Stimulated activated CD4-positive, alpha-beta T cell treated with anti-CD3 and anti-CD28 coated beads, Interleukin-4, amount 100 ng/mL, for 4 hours (primary cell): Measurements from ENCODE around the gene FEN1.

ENCODE experiments used
- DNase-seq, 2 experiments: peaks; one replicate each; pipeline ENCODE4 v3.0.0-alpha.2; 2020

The FEN1 gene, protein sequence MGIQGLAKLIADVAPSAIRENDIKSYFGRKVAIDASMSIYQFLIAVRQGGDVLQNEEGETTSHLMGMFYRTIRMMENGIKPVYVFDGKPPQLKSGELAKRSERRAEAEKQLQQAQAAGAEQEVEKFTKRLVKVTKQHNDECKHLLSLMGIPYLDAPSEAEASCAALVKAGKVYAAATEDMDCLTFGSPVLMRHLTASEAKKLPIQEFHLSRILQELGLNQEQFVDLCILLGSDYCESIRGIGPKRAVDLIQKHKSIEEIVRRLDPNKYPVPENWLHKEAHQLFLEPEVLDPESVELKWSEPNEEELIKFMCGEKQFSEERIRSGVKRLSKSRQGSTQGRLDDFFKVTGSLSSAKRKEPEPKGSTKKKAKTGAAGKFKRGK

GRCh38 chr11:61792310-61793082 lies at the start of gene FEN1, which contains the start of gene TMEM258:
Gene FEN1, plus strand, starts transcription at chr11:61792911. Its CDS starts 2,451 bp downstream, at chr11:61795362.
Gene TMEM258, minus strand, starts transcription at chr11:61792599. Its CDS starts 41 bp downstream, at chr11:61792558.
- peak; percentile 80 to 82 for DNase-seq

- DNase-seq = no peak
Observed at GRCh38 chr11:61743486-61744095, 49.1 kb upstream of the FEN1 start.

DNA sequence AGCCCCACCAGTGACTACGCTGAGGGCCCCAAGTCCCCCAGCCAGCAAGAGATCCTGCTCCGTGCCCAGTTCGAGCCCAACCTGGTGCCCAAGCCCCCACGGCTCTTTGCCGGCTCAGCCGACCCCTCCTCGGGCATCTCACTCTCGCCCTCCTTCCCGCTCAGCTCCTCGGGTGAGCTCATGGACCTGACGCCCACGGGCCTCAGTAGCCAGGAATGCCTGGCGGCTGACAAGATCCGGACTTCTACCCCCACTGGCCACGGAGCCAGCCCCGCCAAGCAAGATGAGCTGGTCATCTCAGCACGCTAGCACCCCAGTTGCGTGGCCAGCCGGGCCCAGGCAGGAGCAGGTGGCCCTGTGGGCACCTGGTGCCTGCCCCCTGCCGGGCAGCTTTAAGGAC lies 48.5 kb upstream of the FEN1 start:
- DNase-seq = no peak

GRCh38 chr11:61744609-61745156 lies 48.0 kb upstream of the FEN1 start:
- DNase-seq = no peak

- DNase-seq = no peak
Observed at GRCh38 chr11:61745781-61746441, 46.8 kb upstream of the FEN1 start.

GRCh38 chr11:61746442-61747191 lies 46.1 kb upstream of the FEN1 start:
- DNase-seq = no peak

DNA sequence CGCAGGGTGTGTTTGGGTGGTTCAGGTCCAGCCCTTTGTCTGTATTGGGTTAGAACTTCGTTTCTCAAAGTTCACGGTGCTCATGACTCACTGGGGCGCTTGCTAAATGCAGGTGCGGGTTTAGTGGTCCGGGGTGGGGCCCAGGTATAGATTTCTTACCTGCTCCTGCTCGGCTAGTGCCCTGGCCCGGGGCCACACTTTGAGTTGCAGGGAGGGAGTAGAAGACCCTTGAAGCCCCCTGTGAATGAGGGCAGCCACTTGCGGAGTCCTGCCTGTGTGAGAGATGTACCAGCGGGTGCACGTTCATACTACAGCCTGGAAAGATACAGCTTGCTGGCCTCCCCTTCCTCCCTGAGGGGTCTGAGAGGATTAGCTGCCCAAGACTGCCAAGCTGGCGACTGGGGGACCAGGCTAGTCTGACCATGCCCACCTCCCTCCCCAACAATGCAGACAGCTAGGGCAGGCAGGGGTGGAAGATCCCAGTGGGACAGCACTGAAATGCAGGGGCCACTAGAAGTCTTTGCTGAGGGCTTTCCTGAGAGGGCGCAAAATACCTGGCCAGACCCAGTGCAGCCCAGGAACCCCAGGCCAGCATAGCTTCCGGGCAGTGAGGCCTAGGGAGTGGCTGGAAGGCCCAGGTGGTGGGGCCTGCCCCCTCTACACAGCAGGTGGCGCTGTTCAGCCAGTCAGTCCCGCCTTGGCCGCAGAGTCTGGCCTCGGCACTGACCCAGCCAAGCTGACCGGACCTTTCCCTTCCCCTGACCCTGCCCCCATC lies 45.3 kb upstream of the FEN1 start:
- DNase-seq = peak in 1 of 2 experiments; percentile 28

- DNase-seq = no peak
Observed at GRCh38 chr11:61747967-61748285, 44.8 kb upstream of the FEN1 start.

- DNase-seq = no peak
Observed at GRCh38 chr11:61749591-61750217, 43.0 kb upstream of the FEN1 start.

GRCh38 chr11:61750631-61751273 lies 42.0 kb upstream of the FEN1 start:
- DNase-seq = no peak

DNA sequence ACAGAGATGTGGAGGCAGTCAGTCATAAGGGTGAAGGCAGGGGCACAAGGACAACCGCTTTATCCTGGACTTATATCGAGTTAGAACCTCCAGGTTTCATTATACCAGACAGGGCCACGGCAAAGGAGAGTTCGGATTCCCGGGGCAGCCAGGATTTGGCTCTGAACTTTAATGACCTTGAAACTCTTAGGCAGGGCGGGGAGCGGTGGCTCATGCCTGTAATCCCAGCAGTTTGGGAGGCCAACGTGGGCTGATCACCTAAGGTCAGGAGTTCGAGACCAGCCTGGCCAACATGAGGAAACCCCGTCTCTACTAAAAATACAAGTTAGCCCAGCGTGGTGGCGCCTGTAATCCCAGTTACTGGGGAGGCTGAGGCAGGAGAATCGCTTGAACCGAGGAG lies 41.3 kb upstream of the FEN1 start:
- DNase-seq = no peak

- peak; percentile 32 to 65 for DNase-seq
Observed at GRCh38 chr11:61752117-61752924, 40.4 kb upstream of the FEN1 start, which contains the start of gene MYRF. Gene MYRF, plus strand, starts transcription at chr11:61752636. Its CDS starts 109 bp downstream, at chr11:61752745.

GRCh38 chr11:61752925-61753521 lies 39.7 kb upstream of the FEN1 start:
- no peak for DNase-seq

GRCh38 chr11:61753672-61754071 lies 39.0 kb upstream of the FEN1 start:
- DNase-seq = no peak

DNA sequence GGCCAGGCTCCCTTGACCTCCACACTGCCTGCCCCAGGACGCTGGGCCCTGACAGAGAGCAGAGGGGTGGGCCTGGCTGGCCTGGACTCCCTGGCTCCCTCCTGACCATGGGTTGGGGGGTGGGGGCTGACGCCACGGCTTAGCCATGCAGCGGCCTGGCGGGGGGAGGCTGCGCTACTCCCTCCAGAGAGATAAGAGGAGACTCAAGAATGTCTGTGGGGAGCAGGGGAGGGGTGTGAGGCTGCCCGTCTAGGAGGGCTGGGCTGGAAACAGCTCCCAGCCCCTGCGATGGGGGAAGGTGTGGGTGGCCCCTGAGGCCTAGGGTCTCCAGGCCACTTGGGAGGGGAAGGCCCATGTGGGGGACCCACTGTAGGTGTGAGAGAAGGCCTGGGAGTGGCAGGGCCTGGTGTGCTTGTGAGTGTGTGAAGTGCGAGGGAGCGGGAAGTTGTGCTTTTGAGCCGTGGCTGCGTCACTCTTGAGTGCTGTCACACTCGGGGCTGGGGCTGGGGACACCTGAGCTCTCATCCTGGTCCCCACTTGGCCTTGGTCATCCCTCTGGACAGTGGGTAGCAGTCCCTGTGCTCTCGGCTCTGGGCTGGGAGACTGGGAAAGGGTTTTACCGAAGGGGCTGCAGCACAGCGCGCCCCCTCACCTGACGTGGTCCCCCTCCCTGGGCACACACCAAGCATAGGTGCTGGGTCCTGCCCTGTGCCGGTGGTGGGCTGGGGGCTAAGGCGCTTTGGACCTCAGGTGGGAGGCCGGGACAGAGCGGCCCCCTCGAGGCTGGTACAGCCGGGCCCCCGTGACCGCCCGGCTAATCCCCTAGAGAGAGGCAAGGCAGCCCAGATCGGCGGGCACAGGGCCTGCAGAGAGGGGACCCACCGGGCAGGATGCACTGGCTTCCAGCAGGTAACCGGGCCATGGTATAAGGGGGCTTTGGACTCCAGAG lies 37.9 kb upstream of the FEN1 start:
- no peak for DNase-seq

GRCh38 chr11:61756147-61756451 lies 36.6 kb upstream of the FEN1 start:
- no peak for DNase-seq

- peak in 1 of 2 experiments; percentile 9 for DNase-seq
Observed at GRCh38 chr11:61756452-61757212, 36.1 kb upstream of the FEN1 start.
